ENCODE data around the gene PPFIA1. TPM values are rescaled to one million over a fixed set of nuclear protein-coding genes. Genes with fewer than 3 reads are reported as not detected.

PPFIA1 gene
- total RNA-seq, 2 donors from 2014 or later = 105 to 118 TPM

GRCh38 chr11:70282012-70282411 is 11.5 kb downstream of the PPFIA1 start:
- H3K9me3 Mint-ChIP-seq = no peaks in the 10 kb centered on the region
- no peak overlapping the region for H3K27ac ChIP-seq (ENCODE audit: low read depth, low read length)
- WGBS, 2 experiments (ENCODE audit: insufficient coverage in 1 of 2, insufficient read length in 1 of 2) = 83 to 95% methylated on average over 1 to 4 of the region's 4 CpGs
- no peak overlapping the region for H3K4me3 ChIP-seq (ENCODE audit: low read length)
- no peaks in the 10 kb centered on the region for H3K9me3 ChIP-seq (ENCODE audit: control insufficient read depth, low read length)
- peaks cover 80% of the 10 kb centered on the region for H3K36me3 Mint-ChIP-seq (ENCODE audit: low read depth)
- peaks cover 9% of the 10 kb centered on the region for H3K4me1 Mint-ChIP-seq
- no peaks in the 10 kb centered on the region for H3K27me3 ChIP-seq (ENCODE audit: control insufficient read depth, insufficient read depth, low read length, poor library complexity, severe bottlenecking)
- H3K27ac Mint-ChIP-seq = peak overlapping the region; percentile 37
- no peak overlapping the region for H3K9ac ChIP-seq (ENCODE audit: extremely low read depth, low read length, poor library complexity, severe bottlenecking)
- H3K4me1 ChIP-seq (ENCODE audit: control insufficient read depth, insufficient read depth, low read length) = no peaks in the 10 kb centered on the region
- peak; percentile 32 for TF ChIP-seq CTCF (conservative IDR thresholded peaks at IDR 0.05)
- peaks cover 88% of the 10 kb centered on the region for H3K36me3 ChIP-seq (ENCODE audit: control insufficient read depth, insufficient read depth, low read length)
- DNase-seq = no peak
- no peak overlapping the region for H3K4me3 Mint-ChIP-seq
- H3K27me3 Mint-ChIP-seq (ENCODE audit: insufficient read depth) = no peaks in the 10 kb centered on the region

- H3K4me1 Mint-ChIP-seq = no peaks in the 10 kb centered on the region
- no peaks in the 10 kb centered on the region for H3K9me3 Mint-ChIP-seq
- no peak for TF ChIP-seq CTCF (conservative IDR thresholded peaks at IDR 0.05)
- no peaks in the 10 kb centered on the region for H3K27me3 Mint-ChIP-seq (ENCODE audit: insufficient read depth)
- H3K9ac ChIP-seq (ENCODE audit: extremely low read depth, low read length, poor library complexity, severe bottlenecking) = no peak overlapping the region
- H3K27me3 ChIP-seq (ENCODE audit: control insufficient read depth, insufficient read depth, low read length, poor library complexity, severe bottlenecking) = no peaks in the 10 kb centered on the region
- peaks cover 8% of the 10 kb centered on the region for H3K9me3 ChIP-seq (ENCODE audit: control insufficient read depth, low read length)
- H3K36me3 Mint-ChIP-seq (ENCODE audit: low read depth) = peaks cover 75% of the 10 kb centered on the region
- no peak overlapping the region for H3K4me3 Mint-ChIP-seq
- 97 to 100% methylated on average over 3 to 6 of the region's 6 CpGs for WGBS, 2 experiments (ENCODE audit: insufficient coverage in 1 of 2, insufficient read length in 1 of 2)
- H3K4me1 ChIP-seq (ENCODE audit: control insufficient read depth, insufficient read depth, low read length) = no peaks in the 10 kb centered on the region
- no peak overlapping the region for H3K27ac Mint-ChIP-seq
- no peak overlapping the region for H3K4me3 ChIP-seq (ENCODE audit: low read length)
- DNase-seq = no peak
- no peak overlapping the region for H3K27ac ChIP-seq (ENCODE audit: low read depth, low read length)
- peaks cover 93% of the 10 kb centered on the region for H3K36me3 ChIP-seq (ENCODE audit: control insufficient read depth, insufficient read depth, low read length)
Observed at GRCh38 chr11:70288721-70289120, 18.2 kb downstream of the PPFIA1 start.

GRCh38 chr11:70289582-70289981 is 19.1 kb downstream of the PPFIA1 start:
- H3K36me3 ChIP-seq (ENCODE audit: control insufficient read depth, insufficient read depth, low read length) = peaks cover 91% of the 10 kb centered on the region
- H3K4me3 ChIP-seq (ENCODE audit: low read length) = no peak overlapping the region
- Mint-ChIP-seq H3K27ac (no peak overlapping the region), H3K9me3 (peaks cover 6% of the 10 kb centered on the region), H3K36me3 (ENCODE audit: low read depth) (peaks cover 76% of the 10 kb centered on the region), H3K4me1 (peaks cover 6% of the 10 kb centered on the region), H3K27me3 (ENCODE audit: insufficient read depth) (no peaks in the 10 kb centered on the region), H3K4me3 (no peak overlapping the region)
- peaks cover 13% of the 10 kb centered on the region for H3K9me3 ChIP-seq (ENCODE audit: control insufficient read depth, low read length)
- no peak overlapping the region for H3K27ac ChIP-seq (ENCODE audit: low read depth, low read length)
- no peaks in the 10 kb centered on the region for H3K27me3 ChIP-seq (ENCODE audit: control insufficient read depth, insufficient read depth, low read length, poor library complexity, severe bottlenecking)
- no peak for DNase-seq
- H3K9ac ChIP-seq (ENCODE audit: extremely low read depth, low read length, poor library complexity, severe bottlenecking) = no peak overlapping the region
- WGBS, 2 experiments (ENCODE audit: insufficient coverage in 1 of 2, insufficient read length in 1 of 2) = 91 to 97% methylated on average over 3 to 4 of the region's 4 CpGs
- H3K4me1 ChIP-seq (ENCODE audit: control insufficient read depth, insufficient read depth, low read length) = no peaks in the 10 kb centered on the region
- no peak for TF ChIP-seq CTCF (conservative IDR thresholded peaks at IDR 0.05)
